KG1 (cell line): Measurements from ENCODE around the gene AMDHD2.
A peak's percentile ranks its signal among the peaks of the same experiment; 100 is the strongest.

Source experiments
- DNase-seq: peaks from one replicate; lab custom pipeline; 2025; lab: John Stamatoyannopoulos, UW

The AMDHD2 gene

GRCh38 chr16:2500430-2500917, 19.7 kb upstream of the AMDHD2 start:
- DNase-seq: no peak

DNA sequence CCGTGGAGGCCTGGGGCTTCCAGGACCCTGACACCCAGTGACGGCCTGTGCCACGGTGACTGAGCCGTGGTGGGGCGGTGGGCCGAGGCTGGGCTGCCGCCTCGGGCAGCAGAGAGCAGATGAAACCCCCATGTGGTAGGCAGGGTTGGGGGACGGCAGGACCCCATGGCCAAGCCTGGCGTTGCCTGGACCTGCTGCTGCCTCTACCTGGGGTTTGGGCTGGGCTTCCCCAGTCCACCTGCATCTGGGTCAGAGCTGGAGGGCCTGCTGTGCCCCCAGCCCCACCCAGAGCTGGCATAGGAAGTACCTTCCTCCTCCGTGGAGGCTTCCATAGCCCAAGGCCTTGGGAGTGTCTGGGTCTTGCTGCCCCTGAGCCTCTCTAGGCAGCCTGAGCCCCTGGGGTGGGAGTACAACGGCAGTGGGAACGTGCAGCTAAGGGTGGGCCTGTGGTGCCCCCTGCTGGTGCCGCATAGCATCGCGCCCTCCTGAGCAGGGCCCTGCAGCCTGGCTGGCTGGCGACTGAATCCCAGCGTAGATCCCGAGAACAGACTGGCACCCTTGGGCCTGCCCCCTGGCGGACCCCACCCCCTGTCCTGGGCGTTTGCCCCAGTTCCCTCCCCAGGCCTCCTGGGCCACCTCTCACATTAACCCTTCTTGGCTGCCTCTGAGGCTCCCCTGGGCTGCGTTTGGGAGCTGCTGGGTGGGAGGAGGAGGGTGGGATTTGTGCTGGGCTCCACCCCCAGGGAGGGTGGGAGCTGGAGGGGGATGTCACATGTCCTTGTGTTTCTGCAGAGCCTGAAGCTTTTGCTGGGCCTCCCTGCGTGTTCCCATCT, 19.0 kb upstream of the AMDHD2 start:
- peak; percentile 51 for DNase-seq

DNA sequence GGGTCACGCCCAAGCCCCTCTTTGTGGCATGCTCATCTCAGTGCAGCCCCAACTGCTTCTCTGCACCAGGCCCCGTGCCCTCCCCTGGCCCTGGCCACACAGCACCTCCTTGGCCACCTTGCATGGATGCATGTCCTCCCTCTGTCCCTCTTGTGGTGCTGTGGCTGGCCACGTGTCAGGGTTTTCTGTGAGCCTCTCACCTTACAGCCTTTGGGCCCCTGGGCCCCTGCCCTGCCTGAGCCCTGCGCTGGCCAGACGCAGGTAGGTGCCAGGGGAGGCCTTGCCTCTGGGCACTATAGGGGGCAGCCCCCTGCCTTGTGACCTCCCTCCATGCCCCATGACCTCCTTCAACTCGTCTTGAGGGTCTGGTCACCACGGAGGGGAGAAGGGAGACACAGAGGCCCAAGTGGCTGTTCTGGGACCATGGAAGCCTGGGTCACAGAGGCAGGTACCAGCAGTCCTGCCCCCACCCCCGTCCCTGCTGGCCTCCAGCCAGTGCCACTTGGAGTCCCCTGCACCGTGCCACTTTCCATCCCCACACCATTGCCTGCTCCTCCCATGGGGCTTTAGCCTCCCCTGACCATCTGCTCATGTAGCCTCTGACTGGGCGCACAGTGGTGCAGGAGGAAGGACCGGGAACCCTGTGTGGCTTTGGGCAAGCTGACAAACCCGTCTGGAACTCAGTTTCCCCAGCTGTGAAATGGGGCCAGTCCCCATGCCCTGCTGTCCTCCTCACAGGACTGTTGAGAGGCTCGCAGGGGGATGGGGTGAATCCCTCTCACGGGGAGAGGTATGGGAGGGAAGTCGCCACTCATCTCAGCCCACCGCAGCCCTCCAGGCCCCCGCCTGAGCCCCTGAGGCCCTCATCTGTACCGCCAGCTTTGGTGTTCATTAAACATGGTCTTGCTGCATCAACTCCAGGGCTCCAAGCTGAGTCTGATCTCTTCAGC, 17.9 kb upstream of the AMDHD2 start:
- no peak for DNase-seq

DNA sequence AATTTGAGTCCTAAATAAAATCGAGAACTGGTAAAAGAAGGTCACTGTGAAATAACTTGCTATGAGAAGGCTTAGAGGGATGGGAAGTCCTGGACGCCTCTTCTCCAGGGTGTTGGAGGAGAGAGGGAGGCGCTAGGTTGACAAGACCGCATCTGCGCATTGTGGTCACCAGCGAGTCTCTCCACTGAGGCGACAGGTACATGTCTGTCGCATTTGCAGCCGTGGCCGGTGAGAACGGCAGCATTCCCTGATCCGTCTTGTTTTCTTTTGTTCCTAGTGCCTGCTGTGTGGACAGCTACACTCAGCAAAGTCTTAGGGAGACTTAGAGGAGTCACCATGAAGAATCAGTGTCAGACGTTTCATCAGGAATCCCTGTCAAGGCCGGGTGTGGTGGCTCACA, 14.5 kb upstream of the AMDHD2 start:
- DNase-seq: no peak

GRCh38 chr16:2507052-2507659, 13.0 kb upstream of the AMDHD2 start:
- peak; percentile 32 for DNase-seq

DNA sequence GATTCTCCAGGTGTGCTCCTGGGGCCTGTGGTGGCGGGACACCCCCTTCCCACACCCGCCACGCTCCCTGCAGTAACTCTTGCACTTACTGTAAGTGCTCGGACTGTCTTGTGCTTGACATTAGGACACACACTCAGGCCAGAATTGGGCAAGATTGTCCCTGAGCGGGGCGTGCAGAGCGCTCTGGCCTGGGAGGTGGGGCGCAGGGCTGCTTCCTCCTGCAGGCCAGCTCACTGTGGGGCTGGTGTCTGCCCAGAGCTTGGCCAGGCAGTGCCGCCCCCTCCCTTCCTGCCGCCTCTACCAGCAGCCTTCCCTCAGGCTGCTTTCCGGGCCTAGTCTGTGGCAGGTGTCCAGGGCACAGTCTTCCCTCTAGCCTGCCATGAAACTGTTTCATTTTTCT, 12.5 kb upstream of the AMDHD2 start:
- DNase-seq: no peak

- no peak for DNase-seq
Observed at GRCh38 chr16:2508722-2509400, 11.3 kb upstream of the AMDHD2 start.

DNA sequence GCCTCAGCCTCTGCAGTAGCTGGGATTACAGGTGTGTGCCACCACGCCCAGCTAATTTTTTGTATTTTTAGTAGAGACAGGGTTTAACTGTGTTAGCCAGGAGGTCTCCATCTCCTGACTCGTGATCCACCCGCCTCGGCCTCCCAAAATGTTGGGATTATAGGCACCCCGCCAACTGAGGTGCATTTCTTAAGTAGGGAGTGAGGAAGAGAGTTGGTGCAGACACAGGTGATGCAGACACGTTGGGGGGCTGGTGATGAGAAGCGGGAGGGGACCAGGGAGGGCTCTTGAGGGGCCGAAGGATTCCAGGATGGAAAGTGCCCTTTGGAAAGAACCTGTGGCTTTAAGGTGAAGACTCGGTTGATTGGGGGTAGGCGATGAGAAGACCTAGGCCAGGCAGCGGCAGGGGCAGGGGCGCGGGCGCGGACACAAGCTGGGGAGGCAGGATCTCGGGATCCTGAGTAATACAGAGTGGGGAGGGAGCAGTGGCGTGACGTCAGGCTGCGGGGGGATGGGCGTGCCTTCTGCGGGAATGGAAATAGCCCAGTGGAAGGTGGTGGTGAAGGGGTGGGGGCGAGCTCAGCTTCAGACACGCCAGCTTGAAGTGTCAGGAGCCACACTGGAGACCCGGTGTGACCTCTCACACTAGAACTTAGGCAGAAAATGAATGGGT, 8.9 kb upstream of the AMDHD2 start:
- no peak for DNase-seq

GRCh38 chr16:2511996-2512734, 8.0 kb upstream of the AMDHD2 start:
- DNase-seq: no peak

GRCh38 chr16:2512735-2513404, 7.3 kb upstream of the AMDHD2 start:
- no peak for DNase-seq

DNA sequence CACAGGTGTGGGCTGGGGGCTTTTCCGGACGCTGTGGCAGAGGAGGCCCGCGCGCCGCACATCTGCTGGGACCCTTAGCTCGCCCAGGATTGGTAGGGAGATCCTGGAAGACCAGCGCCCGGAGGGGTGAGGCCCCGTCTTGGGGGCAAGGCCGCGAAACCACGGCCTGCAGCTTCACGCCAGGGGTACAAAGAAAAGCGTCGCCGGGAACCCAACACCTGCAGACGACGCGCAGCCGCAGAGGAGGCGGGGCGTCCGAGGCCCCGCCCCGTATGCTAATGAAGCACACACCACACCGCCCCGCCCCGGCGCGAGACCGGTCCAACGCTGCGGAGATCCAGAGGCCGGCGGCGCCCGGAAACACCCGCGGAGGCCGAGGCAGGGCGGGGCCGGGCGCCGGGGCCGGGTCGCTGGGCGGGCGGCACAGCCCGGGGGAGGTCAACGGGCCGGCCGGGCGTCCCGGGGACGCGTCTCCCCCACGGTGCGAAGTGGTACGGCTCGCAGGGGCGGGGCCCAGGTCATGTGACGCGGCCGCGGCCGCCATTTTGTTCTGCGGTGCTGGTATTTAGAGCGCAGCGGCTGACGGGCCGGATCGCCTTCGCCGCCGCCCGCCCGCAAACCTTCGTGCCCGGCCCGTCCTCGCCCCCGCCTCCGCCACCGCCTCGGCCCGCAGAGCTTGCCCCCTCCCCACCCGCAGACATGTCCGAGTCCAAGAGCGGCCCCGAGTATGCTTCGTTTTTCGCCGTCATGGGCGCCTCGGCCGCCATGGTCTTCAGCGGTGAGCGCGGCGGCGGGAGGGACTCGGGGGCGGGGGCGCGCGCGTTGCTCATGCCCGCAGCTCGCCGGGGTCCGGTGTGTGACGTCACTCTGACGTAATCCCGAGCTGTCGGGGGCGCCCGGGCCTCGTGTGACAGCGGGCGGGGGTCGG, 6.5 kb upstream of the AMDHD2 start, which contains the start of gene ATP6V0C:
Gene ATP6V0C, plus strand, starts transcription at position 548 of the 928 bp plus-strand sequence. Its CDS starts 152 bp downstream, at position 700.
- DNase-seq: peak; percentile 91

GRCh38 chr16:2514333-2515179, 5.6 kb upstream of the AMDHD2 start:
- no peak for DNase-seq

DNA sequence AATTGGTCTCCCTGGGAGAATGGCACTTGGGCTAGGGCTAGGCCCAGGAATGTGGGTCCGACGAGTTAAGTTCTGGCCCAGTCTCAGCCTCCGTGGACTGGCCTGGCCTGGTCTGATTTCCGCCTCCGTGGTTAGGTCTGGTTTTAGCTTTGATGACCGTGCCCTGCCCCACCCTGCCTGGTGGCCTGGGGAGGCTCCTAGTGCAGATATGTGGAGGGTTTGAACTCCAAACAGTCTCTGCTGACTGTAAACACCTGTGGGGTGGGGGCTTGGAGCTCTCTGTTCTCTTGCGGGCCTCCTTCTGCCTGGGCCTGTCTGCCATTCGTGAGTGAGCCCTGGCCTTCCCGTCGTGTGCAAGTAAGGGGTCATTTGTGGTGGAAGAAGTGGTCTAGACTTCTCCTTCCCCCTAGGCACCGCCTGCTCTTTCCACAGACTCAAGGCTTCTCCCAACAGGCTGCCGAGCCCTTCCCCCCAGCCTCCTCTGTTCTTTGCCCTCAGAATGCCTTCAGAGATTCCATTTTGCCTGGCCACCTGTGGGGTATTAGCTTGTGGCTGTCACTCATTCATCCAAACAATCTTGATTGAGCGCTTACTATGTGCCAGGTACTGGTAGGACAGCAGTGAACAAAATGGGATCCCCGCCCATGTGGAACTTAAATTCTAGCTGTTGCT, 4.9 kb upstream of the AMDHD2 start:
- no peak for DNase-seq

DNA sequence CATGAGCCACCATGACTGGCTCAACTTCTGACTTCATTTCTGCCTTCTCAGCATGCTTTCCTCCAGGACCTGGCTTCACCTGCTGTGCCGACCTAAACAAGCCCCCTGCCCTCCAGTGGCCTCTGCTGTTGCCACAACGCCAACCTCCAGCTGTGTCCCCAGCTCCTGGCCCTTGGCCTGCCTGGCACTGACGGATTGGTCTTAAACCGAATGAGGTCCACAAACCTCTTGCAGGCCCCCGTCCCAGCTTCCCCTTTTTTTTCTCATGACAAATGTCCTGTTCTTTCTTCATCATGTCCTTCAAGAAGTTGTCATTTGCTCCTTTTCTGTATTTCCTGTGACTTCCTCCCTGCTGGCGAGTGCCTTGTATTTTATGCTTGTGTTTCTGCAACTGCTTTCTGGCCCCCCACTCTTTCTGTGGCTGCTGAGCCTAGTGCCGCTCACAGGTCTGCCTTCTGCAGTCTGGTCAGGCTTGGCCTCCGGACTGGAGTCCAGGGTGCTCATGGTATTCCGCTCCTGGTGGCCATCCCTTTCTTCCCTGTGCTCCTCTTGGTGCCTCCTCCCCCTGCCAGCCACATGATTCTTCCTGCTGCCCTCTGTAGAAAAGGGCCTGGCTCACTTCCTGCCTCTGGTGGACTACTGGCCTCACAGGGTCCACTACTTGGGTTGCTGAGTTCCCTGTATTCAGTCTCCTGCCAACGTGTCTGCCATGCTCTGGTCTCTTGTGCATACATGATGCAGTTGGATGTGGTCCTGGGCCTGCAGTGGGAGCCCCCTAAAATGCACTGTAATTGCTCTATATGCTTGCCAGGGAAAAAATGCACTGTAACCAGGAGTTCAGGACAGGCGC, 3.6 kb upstream of the AMDHD2 start:
- no peak for DNase-seq

DNA sequence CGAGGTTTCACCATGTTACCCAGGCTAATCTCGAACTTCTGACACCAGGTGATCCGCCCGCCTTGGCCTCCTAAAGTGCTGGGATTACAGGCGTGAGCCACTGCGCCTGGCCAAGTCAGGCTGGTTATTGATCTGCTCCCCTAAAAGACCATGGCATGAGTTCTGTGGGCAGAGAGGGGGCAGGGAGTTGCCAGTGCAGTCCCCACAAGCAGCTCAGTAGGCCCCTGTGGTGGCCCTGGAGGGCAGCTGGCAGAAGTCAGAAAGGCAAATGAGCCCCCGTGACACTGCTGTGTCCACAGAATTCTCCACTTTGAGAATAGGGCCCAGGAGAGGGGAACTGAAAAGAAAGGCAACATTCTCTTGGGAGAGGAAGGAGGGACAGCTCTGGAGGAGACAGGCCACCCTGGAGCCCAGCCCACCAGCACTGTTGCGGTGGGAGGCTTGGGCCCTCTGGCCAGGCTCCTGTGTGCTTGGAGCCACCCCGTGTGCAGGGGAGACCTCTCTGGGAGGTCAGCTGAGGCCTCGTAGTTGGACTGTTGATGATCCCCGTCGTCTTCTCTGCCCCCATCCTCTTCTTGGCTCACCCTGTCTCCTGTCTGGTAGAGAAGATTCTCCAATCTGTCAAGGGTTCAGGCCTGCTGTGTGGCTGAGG, 2.1 kb upstream of the AMDHD2 start:
- no peak for DNase-seq
